ENCODE data around the gene GHR.

- TF ChIP-seq CTCF (IDR thresholded peaks at IDR 0.05; ENCODE audit: borderline replicate concordance, extremely low read depth, low read length, poor library complexity, severe bottlenecking) (no peak), EZH2 (IDR thresholded peaks at IDR 0.05; ENCODE audit: borderline replicate concordance, low read depth, low read length, severe bottlenecking) (no peak)
Observed at GRCh38 chr5:42403236-42403635, 20.0 kb upstream of the GHR start.

Measured in DND-41 (cell line).